Measurements from ENCODE around the gene BRD4. TPM values are rescaled to one million over a fixed set of nuclear protein-coding genes. Genes with fewer than 3 reads are reported as not detected.
A peak's percentile ranks its signal among the peaks of the same experiment; 100 is the strongest.
"Not testable (repeated sequence)": the region's sequence is repeated elsewhere in the genome, so short reads cannot be mapped to it uniquely, and the experiment has no call there.

Gene BRD4
- total RNA-seq, 2 donors from 2014 or later = 43.9 to 63.3 TPM

- no peak for DNase-seq
- ATAC-seq = peak; percentile 45 to 70
- intact Hi-C loops (cut with DNase I) = loop anchor here in 1 of 2 donors (5.0 kb wide), 1 partner anchor 85 kb away; no protein-coding TSS in a partner anchor
Measured at GRCh38 chr19:15367439-15367838, 35.1 kb upstream of the BRD4 start.

- intact Hi-C loops (cut with DNase I) = loop anchor here in 1 of 2 donors (5.0 kb wide), 1 partner anchor 83 kb away; no protein-coding TSS in a partner anchor
- DNase-seq (no peak), ATAC-seq (no peak)
Measured at GRCh38 chr19:15365264-15365663, 32.9 kb upstream of the BRD4 start.

DNA sequence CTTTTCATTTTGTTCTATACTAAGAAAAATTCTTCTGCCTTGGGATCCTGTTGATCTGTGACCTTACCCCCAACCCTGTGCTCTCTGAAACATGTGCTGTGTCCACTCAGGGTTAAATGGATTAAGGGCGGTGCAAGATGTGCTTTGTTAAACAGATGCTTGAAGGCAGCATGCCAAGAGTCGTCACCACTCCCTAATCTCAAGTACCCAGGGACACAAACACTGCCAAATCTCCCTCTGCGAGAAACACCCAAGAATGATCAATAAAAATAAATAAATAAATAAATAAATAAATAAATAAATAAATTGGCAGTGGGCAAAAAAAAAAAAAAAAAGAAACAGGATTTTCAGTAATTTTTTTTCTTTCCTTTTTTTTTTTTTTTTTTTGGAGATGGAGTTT, 31.5 kb upstream of the BRD4 start:
- intact Hi-C loops (cut with DNase I); DNase-seq; ATAC-seq: not testable (repeated sequence)

DNA sequence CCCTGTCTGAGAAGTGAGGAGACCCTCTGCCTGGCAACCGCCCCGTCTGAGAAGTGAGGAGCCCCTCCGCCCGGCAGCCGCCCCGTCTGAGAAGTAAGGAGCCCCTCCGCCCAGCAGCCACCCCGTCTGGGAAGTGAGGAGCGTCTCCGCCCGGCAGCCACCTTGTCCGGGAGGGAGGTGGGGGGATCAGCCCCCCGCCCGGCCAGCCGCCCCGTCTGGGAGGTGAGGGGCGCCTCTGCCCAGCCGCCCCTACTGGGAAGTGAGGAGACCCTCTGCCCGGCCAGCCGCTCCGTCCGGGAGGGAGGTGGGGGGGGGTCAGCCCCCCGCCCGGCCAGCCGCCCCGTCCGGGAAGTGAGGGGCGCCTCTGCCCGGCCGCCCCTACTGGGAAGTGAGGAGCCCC, 30.7 kb upstream of the BRD4 start:
- ATAC-seq; intact Hi-C loops (cut with DNase I); DNase-seq: not testable (repeated sequence)

- DNase-seq; ATAC-seq; intact Hi-C loops (cut with DNase I): not testable (repeated sequence)
Measured at GRCh38 chr19:15360015-15360414, 27.7 kb upstream of the BRD4 start.

- ATAC-seq = no peak
- intact Hi-C loops (cut with DNase I) = no loop called here
- no peak for DNase-seq
Measured at GRCh38 chr19:15358918-15359317, 26.6 kb upstream of the BRD4 start.

GRCh38 chr19:15357906-15358305, 25.6 kb upstream of the BRD4 start:
- intact Hi-C loops (cut with DNase I) = no loop called here

GRCh38 chr19:15354566-15355296, 22.4 kb upstream of the BRD4 start:
- intact Hi-C loops (cut with DNase I) = no loop called here
- DNase-seq = no peak

More at GRCh38 chr19:15357906-15358305, 25.6 kb upstream of the BRD4 start:
- no peak for ATAC-seq
- no peak for DNase-seq

DNA sequence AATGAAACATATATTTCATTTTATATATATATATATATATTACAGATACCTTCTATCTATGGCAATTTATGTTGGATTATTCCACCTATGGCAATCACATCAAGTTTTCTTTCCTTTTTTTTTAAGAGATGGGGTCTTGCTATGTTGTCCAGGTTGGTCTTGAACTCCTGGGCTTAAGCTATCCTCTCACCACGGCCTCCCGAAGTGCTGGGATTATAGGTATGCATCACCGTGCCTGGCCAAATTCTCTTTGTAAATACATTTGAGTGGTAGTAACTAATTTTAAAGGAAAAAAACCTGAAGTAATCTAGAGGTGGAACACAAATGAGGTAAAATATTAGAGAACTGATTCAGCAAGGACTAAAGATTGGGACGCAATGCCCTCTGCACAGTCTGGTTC, 21.6 kb upstream of the BRD4 start:
- ATAC-seq = no peak
- intact Hi-C loops (cut with DNase I) = no loop called here
- no peak for DNase-seq

More at GRCh38 chr19:15354566-15355296, 22.4 kb upstream of the BRD4 start:
- peak in 1 of 2 donors; percentile 30 for ATAC-seq

GRCh38 chr19:15352535-15352934, 20.2 kb upstream of the BRD4 start:
- intact Hi-C loops (cut with DNase I); ATAC-seq; DNase-seq: not testable (repeated sequence)

DNA sequence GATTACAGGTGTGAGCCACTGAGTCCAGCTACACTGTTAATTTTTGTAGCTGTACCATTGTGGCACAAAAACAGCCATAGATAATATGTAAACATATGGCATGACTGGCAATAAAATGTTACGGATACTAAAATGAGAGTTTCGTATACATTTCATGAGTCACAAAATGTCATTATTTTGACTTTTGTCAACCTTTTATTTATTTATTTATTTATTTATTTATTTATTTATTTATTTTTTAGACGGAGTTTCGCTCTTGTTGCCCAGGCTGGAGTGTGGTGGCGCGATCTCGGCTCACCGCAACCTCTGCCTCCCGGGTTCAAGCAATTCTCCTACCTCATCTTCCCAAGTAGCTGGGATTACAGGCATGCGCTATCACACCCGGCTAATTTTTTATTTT, 9.0 kb upstream of the BRD4 start:
- not testable (repeated sequence) for ATAC-seq, DNase-seq

DNA sequence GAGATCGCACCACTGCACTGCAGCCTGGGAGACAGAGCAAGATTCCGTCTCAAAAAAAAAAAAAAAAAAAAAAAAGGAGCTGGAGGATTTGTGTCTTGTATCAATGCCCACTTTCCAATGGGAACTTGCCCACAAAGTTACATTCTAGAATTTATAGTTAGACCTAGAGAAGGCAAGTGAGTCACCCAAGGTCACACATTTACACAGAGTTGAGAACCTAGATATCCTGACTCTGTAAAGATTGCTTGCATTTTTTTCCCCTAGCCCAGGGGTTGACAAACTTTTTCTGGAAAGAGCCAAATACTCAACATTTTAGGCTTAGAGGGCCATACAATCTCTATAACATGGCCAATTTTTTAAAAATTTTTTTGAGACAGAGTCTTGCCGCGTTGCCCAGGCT, 7.7 kb upstream of the BRD4 start:
- no peak for DNase-seq
- intact Hi-C loops (cut with DNase I) = no loop called here
- ATAC-seq = no peak

More for the DNA sequence above, 9.0 kb upstream of the BRD4 start:
- intact Hi-C loops (cut with DNase I) = not testable (repeated sequence)

DNA sequence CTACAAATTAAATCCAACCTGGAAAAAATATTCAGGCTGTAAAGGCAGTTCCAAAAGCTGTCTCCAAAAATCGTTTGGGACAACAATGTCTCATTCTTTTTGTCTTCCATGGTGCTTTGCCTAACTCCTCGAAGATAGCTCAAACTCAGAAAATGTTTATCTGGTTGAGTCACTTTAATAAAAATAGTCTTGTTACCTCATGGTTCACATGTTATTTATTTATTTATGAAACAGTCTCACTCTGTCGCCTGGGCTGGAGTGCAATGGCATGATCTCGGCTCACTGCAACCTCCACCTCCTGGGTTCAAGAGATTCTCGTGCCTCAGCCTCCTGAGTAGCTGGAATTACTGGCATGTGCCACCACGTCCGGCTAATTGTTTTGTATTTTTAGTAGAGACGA, 4.9 kb upstream of the BRD4 start:
- ATAC-seq = peak in 1 of 2 donors; percentile 47
- no peak for DNase-seq
- intact Hi-C loops (cut with DNase I) = no loop called here

DNA sequence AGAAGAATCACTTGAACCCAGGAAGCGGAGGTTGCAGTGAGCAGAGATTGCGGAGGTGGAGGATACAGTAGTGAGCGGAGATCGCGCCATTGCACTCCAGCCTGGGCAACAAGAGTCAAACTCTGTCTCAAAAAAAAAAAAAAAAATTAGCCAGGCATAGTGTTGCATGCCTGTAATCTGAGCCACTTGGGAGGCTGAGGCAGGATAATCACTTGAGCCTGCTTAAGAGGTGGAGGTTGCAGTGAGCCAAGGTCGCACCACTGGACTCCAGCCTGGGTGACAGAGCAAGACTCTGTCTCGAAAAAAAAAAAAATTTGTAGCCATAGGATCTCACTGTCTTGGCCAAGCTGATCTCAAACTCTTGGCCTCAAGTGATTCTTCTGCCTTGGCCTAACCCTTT, 3.7 kb upstream of the BRD4 start:
- intact Hi-C loops (cut with DNase I); DNase-seq: not testable (repeated sequence)

GRCh38 chr19:15331419-15332310, 674 bp downstream of the BRD4 start:
- peak; percentile 65 for DNase-seq
- intact Hi-C loops (cut with DNase I) = loop anchor here in 1 of 2 donors (5.0 kb wide), 1 partner anchor 64 kb away; no protein-coding TSS in a partner anchor
- ATAC-seq = peak; percentile 30 to 49

More for the DNA sequence above, 3.7 kb upstream of the BRD4 start:
- peak in 1 of 2 donors; percentile 57 for ATAC-seq

DNA sequence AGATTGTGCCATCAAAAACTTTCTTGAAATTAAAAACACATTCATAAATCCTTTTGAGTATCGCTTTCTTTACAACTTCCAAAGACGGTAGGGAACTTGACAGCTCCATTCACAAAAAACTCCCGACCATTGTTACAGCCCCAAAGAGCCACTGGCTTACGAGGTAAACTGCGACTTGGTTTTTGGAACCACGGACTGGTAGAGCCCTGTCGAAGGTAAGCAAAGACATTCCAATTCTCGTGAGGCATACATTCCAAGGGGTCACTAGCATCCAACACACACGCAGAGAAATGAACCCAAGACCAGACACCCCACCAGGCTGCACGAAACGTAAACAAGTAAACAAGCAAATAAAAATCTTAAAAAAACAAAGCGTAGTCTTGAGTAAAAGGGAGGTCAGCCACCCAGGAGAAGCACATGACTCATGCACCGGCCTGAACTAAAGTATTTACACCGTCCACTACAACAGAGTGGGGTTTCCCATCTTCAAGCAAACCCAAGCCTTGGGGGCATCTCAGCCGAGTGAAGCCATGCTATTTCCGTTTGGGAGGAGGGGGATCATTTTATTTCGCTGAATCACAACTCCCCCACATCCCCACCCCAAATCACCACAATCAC, 1.4 kb downstream of the BRD4 start:
- DNase-seq (no peak), ATAC-seq (peak; percentile 33 to 67)
- intact Hi-C loops (cut with DNase I) = loop anchor here in 1 of 2 donors (5.0 kb wide), 1 partner anchor 64 kb away; no protein-coding TSS in a partner anchor

DNA sequence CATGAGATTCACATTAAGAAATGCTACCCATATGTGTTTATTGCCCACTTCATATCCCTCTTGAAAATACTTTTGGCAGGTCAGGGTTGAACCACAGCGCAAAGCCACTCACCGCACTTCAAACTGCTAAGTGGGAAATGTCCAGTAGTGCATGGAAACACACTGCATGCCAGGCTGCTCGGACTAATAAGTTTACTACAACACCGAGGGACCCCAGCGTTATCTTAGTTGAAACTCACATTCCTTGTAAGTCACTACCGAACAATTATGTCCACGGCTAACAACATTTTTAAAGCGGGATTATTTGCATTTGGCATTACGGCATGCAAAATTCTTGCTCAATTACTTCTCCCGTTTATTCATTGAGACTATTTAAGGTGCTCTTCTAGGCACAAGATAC, 4.0 kb downstream of the BRD4 start:
- intact Hi-C loops (cut with DNase I) = loop anchor here (5.0 to 10.0 kb wide), 2 partner anchors 46 to 54 kb away; no protein-coding TSS in a partner anchor
- DNase-seq (no peak), ATAC-seq (no peak)

GRCh38 chr19:15324791-15325519, 7.4 kb downstream of the BRD4 start:
- ATAC-seq = peak; percentile 25 to 49
- DNase-seq = no peak
- intact Hi-C loops (cut with DNase I) = loop anchor here (5.0 to 10.0 kb wide), 2 partner anchors 43 to 50 kb away; no protein-coding TSS in a partner anchor

All from left cardiac atrium (tissue), 4 donors.